HL-60/S4 (cell line): ENCODE data around the gene ACSM2B.
"Not testable (repeated sequence)": the region's sequence is repeated elsewhere in the genome, so short reads cannot be mapped to it uniquely, and the experiment has no call there.

Source experiments
- in situ Hi-C: fragments of 300-500 bp; cut with MboI; formaldehyde crosslinking; loops from 2 replicates; pipeline ENCODE4 v1.14.3; 2022; ENCODE audit warnings: low sequenced_read_pairs

The ACSM2B gene

GRCh38 chr16:20538687-20539086, 37.5 kb downstream of the ACSM2B start:
- in situ Hi-C loops = no loop called here

GRCh38 chr16:20538181-20538580, 38.0 kb downstream of the ACSM2B start:
- in situ Hi-C loops = no loop called here

DNA sequence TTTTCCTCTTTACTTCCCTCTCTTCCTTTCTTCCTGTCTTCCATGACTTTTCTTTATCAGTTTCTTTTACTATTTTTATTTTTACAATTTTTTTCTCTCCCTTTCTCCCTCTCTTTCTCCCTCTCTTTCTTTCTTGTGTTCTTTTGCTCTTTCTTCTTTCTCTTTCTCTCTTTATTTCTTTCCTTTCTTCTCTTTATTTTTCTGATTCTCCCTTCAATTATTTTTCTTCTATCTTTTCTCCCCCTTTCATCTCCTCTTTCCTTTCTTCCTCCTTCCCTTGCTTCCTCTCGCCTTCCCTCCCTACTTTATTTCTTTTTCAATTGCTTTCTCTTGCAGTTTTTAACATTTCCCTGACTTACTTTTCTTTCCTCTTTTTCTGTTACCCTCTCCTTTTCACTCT, 39.5 kb downstream of the ACSM2B start:
- in situ Hi-C loops = not testable (repeated sequence)

DNA sequence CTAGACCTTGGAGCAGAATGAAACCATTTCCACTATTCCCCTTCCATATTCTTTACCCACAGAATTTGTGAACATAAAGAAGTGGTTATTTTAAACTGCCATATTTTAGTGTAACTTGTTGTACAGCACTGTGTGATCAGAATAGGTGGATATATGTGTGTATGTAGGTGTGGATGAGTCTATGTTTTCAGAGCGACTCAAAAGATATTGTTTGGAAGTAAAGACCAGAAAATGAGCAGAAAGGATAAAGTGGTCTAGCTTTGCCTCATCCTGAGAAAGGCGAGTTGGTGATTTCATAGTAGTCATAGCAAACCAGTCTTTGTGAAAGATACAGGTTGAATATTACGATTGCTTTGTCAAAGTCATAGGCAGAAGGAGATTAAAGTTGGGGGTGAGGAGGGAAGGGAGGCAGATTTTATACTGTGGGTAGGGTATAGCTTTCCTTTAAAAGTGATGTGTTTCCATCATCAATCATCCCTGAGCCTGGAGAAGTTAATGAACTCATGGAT, 43.8 kb downstream of the ACSM2B start:
- in situ Hi-C loops = not testable (repeated sequence)

DNA sequence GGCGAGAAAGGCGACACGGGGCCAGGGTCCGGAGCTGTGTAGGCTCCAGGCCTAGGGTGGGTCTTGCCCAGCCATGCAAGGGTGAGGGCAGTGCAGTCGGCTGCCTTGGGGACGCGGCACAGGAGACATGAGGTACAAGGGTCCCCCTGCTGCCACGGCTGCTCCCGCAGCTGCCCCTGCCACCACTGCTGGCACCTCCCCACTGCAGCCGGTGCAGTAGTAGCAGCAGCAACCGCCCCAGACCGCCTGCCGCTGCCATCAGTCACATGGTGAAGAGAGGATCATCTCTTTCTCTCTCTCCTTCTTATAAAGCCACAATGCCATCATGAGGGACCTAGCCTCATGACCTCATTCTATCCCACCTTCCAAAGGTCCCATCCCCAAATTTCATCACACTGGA, 44.4 kb downstream of the ACSM2B start:
- in situ Hi-C loops = not testable (repeated sequence)

DNA sequence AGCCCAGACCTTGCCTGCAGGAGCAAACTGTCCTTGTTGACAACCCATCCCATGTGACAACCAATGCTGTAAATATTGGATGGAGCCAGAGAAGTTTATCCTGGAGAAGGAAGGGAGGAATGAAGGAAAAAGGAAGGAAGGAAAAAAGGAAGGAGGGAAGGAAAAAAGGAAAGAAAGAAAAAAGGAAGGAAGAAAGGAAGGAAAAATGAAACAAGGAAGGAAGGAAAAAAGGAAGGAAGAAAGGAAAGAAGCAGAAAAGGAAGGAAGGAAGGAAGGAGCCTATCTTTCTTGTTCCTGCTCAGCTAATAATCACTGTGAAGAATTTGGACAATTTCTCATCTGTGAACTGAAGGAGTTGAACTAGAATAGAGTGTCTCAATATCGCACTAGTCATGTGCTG, 56.1 kb downstream of the ACSM2B start:
- in situ Hi-C loops = no loop called here

DNA sequence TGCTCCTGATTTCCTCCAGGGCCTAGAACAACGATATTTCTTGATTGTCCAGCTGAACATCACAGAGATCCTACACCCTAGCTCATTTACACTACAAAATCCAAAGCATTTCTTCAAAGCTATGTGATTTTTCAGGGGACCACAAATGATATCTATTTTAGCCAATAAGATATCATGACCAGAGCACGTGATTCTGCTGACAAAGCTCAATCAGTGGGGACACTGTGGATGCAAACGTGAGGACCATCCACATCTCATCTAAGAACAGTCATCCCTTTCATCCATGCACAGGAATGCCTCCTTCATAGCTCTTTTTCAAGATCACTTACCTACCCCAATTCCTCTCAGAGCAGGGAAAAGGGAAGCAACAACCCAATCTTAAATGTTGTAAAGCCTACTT, 56.9 kb downstream of the ACSM2B start:
- in situ Hi-C loops = no loop called here

DNA sequence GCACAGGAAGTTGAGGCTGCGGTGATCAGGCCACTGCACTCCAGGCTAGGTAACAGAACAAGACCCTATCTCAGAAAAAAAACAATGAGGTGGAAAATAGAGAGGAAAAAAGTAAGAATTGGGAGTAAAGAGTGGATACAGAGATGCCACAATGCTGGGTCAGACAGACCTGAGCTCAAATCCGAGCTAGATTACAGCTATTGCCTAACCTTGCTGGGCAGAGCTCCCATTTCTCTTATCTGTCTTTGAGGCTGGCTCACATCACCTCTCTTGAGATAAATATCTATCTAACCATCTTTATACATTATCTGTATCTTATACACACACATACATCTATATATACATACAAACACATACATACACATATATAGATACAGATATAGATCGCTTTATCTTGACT, 59.0 kb downstream of the ACSM2B start:
- in situ Hi-C loops = no loop called here

- in situ Hi-C loops = no loop called here
Observed at GRCh38 chr16:20515688-20516090, 60.5 kb downstream of the ACSM2B start.

- in situ Hi-C loops = no loop called here
Observed at GRCh38 chr16:20510323-20510722, 65.8 kb downstream of the ACSM2B start.

DNA sequence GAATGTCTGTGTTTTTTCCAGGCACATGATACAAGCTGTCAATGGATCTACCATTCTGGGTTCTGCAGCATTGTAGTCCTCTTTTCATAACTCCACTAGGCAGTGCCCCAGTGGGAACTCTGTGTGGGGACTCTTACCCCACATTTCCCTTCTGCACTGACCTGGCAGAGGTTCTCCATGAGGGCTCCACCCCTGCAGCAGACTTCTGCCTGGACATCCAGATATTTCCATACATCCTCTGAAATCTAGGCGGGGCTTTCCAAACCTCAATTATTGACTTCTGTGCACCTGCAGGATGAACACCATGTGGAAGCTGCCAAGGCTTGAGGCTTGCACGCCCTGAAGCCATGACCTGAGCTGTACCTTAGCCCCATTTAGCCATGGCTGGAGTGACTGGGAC, 68.9 kb downstream of the ACSM2B start:
- in situ Hi-C loops = no loop called here

DNA sequence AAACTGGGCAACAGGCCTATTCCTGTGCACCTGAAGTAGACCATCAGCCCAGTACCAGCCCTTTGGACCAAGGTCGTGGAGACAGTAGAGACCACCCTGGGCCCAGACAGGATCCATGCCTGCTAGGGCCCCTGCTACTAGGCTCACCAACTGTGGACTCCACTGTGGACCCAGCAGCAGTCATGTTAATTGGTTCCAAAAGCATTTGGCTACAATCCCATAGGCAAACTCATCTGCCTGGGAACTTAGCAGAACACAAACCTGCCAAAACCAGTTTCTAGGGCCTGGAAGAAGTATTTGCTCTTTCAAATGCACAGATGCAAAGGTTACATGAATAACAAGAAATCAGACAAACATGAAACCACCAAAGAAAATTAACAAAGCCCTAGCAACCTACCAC, 71.7 kb downstream of the ACSM2B start:
- in situ Hi-C loops = no loop called here

- in situ Hi-C loops = not testable (repeated sequence)
Observed at GRCh38 chr16:20491448-20491847, 84.7 kb downstream of the ACSM2B start.

DNA sequence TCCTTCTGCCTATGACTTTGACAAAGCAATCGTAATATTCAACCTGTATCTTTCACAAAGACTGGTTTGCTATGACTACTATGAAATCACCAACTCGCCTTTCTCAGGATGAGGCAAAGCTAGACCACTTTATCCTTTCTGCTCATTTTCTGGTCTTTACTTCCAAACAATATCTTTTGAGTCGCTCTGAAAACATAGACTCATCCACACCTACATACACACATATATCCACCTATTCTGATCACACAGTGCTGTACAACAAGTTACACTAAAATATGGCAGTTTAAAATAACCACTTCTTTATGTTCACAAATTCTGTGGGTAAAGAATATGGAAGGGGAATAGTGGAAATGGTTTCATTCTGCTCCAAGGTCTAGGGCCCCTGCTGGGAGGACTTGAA, 85.2 kb downstream of the ACSM2B start:
- in situ Hi-C loops = not testable (repeated sequence)
